ENCODE measurements around the gene CC2D2A.
A peak's percentile ranks its signal among the peaks of the same experiment; 100 is the strongest.
"Not testable (repeated sequence)": the region's sequence is repeated elsewhere in the genome, so short reads cannot be mapped to it uniquely, and the experiment has no call there.

CC2D2A gene

GRCh38 chr4:15513545-15513944, 43.9 kb downstream of the CC2D2A start:
- peak in 1 of 58 donors; percentile 2 for DNase-seq

DNA sequence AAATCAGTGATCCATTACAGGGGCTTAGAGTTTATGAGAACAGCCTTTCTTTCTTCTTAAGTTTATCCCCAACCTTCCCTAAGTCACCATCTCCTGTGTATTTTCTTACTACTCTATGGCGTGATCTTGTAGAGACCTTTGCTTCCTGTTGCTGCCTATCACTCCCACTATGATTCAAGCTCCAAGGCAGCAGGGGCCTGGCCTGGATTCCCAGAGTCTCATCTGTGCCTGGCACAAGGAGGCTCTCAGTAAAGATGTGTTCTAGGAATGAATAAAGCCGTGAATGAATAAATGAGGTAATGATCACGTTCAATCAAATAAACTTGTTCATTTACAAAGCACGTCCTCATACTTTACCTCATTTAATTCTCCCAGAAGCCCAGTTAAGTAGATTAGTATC, 45.4 kb downstream of the CC2D2A start:
- DNase-seq = peak in 3 of 58 donors; percentile 1 to 6 (median 2)

GRCh38 chr4:15516494-15516893, 46.8 kb downstream of the CC2D2A start:
- no peak for DNase-seq

DNA sequence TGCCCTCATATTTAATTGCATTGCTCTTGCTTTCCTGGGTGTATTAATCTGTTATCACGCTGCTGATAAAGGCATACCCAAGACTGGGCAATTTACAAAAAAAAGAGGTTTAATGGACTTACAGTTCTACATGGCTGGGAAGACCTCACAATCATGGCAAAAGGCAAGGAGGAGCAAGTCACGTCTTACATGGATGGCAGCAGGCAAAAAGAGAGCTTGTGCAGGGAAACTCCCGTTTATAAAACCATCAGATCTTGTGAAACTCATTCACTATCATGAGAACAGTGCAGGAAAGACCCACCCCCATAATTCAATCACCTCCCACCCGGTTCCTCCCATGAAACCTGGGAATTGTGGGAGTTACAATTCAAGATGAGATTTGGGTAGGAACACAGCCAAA, 48.0 kb downstream of the CC2D2A start:
- DNase-seq = not testable (repeated sequence)

GRCh38 chr4:15521442-15522039, 51.9 kb downstream of the CC2D2A start:
- DNase-seq = no peak

DNA sequence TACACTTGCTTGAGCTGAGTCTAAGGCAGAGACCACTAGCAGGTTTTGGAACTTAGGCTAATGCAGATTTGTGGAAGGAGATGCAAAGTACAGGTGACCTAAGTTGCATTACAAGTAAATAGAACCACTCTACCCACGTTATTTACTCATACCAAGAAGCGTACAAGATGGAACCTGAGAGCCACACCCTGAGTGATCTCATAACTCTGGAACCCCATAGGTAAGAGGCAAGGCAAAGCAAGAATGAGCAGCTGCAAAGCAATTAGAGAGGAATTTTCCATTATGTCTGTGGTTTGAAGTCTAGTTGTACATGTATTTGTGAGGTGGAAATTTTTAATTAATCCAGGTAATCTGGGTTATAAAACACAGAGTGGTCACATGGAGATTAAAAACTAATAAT, 55.4 kb downstream of the CC2D2A start:
- no peak for DNase-seq

DNA sequence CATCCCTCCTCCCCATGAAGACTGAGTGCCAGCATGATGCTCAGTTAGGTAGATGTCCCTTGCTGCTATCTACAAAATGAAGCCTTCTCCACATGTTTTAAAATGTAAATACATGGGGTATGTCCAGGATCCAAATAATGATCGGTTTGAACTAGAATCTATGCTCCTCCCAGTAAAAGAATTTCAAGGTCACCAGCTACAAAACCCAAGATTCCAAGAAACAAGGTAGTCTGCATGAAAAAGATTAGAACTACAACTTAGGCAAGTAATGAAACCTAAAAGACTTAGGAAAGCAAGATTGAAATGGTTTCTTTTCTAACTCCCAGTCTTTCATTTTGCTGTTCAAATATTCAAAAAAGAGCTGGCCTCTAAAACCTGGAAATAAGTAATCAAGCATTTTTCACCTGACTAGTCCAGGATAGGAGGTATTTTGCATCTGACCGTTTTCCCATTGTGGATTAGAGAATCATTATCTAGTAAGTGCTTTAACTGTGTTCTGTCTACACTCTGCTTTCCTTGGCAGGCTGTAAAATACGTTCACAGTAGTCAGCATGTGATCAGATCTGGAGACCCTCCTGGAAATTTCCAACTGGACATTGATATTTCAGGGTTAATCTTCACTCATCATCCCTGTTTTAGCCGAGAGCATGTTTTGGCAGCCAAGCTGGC, 57.4 kb downstream of the CC2D2A start:
- DNase-seq = no peak

DNA sequence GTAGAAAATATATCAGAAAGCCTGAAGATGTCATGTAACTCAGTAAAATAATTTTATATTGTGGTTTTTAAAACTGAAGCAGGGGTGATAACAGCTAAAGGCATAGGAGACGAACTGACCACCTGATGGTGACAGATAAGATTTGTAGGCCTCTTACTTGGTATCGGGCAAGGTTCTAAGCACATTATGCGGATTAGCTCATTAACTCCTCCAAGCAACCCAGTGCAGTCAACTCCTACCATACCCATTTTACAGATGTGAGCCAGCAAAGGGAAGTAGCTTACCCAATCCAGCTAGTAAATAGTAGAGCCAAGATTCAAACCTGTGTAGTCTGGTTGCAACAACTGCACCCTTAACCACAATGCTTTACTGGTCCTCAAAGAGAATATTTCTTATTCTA, 62.1 kb downstream of the CC2D2A start:
- DNase-seq = no peak

GRCh38 chr4:15533817-15534216, 64.1 kb downstream of the CC2D2A start:
- DNase-seq = no peak

GRCh38 chr4:15535599-15535998, 65.9 kb downstream of the CC2D2A start:
- DNase-seq = no peak

GRCh38 chr4:15536552-15537499, 67.1 kb downstream of the CC2D2A start:
- no peak for DNase-seq

DNA sequence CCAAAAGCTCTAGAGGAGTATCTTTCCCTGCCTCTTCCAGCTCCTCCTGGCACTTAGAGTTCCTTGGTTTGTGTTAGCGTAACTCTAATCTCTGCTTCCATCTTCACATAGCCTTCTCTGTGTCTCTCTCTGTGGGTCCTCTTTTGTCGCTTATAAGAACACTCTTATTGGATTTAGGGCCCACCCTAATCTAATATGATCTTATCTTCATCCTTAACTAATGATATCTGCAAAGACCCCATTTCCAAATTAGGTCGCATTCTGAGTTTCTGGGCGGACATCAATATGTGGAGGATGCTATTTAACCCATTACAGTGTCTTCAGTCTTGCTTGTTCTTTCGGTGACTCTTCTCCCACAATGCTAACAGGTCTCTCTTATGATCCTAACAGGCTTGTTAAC, 72.3 kb downstream of the CC2D2A start:
- DNase-seq = no peak

DNA sequence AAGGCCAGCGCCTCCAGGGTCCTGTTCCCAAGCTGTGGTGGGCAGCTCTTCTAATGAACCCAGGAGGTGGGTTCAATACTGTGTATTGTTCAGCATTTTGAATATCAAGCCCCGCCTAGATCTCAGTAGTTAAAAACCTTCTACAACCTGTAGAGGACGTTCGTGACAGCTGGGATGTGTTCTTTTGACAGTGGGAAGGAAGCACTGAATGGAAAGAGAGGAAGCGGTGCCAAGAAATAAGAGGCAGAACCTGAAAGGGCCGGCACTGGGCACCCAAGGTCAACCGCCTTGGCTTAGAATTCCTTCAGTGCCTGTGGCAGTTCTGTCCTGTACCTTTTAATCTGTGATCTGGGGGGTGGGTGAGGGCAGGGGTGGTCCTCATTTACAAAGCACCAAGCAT, 73.1 kb downstream of the CC2D2A start:
- DNase-seq = no peak

GRCh38 chr4:15543537-15544247, 74.0 kb downstream of the CC2D2A start:
- no peak for DNase-seq

- DNase-seq = no peak
These were observed 74.6 kb downstream of the CC2D2A start for GRCh38 chr4:15544248-15544729.

DNA sequence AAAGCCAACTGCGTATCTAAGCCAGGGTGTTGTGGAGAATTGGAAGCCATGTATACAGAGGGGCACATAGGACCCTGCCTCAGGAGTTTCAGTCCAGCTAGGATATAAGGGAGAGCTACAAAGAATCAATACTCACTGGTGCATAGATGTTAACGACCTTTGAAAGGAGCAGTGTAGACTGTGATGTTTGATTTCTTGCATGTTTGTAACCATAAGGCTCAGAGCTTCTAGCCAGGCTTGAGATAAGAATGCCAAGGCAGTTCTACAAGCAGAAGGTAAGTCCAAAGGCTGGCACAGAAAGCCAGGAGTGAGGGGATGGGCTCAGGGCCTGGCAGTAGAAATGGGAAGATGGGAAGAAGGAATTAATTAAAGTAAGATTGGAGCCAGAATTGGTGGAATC, 75.7 kb downstream of the CC2D2A start:
- no peak for DNase-seq

DNA sequence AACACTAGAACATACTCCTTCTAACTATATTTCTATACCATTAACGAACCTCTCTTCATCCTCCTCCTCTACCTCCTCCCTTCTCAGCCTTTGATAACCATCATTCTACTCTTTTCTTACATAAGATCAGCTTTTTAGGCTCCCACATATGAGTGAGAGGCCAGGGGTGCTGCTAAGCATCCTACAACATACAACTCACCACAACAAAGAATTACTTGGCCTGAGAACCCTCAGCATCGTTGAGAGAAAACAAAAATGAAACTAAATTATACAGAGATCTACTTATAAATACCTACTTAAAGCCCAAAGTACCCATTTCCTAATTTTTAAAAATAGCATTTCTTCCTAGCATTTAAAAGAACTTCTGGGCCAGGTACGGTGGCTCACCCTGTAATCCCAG, 77.7 kb downstream of the CC2D2A start:
- no peak for DNase-seq

DNA sequence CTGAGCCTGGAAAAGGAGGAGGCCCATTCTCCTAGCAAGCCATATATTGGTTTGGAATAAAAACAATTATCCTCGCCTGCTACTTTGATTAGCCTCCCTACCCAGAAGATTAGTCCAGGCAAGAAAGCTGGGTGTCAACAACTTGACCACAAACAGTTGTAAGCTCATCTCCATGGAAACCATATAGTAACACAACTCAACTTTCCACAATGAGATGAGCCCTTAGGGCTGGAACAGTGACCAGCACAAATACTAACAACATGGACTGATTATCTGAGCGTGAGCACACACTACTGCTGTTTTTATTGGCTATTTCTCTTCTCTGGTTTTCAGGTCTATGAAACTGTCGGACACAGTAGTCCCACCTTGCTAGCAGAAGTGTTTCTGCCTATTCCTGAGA, 80.8 kb downstream of the CC2D2A start:
- no peak for DNase-seq

DNA sequence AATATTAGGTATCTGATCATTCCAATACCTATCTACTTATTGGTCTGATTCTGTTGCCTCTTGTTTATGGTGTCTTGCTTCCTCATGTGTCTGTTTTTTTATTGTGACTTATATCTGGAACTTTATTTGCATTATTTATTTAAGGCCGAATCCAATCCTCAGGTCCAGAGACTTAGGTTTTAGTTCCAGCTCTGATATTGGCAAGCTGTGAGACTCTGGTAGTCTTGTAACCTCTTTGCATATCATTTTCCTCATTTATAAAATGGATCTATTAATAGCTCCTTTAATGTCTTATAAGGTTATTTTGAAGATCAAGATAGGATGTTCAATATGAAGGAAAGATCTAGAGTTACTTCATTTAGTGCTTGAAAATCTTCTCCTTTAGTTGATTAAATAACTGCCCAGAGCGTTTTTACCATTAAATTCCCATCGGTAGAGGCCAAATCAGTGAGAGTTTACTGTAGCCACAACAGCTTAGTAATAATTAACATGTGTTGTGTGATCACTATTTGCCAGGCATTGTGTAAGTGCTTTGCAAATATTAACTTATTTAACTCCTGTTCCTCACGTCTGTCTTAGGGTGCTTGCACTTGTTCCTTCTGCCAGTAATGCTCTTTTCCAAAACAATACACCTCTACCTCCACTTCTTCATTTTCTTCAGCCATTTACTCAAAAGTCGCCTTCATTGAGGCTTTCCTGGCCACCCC, 82.2 kb downstream of the CC2D2A start:
- DNase-seq = no peak

GRCh38 chr4:15552557-15553362, 83.1 kb downstream of the CC2D2A start:
- DNase-seq = no peak

All from anterior cingulate cortex (tissue), 58 donors.